GM21529 (cell line): ENCODE data around the gene ZFPM1.
"Not testable (repeated sequence)": the region's sequence is repeated elsewhere in the genome, so short reads cannot be mapped to it uniquely, and the experiment has no call there.

ENCODE experiments used
- ATAC-seq: cut with Tn5 transposase; IDR thresholded peaks from one replicate; pipeline ENCODE4 v1.9.1; 2021; ENCODE audit not compliant: unreplicated experiment

The ZFPM1 gene

GRCh38 chr16:88510091-88510994, 57.3 kb downstream of the ZFPM1 start:
- no peak for ATAC-seq

DNA sequence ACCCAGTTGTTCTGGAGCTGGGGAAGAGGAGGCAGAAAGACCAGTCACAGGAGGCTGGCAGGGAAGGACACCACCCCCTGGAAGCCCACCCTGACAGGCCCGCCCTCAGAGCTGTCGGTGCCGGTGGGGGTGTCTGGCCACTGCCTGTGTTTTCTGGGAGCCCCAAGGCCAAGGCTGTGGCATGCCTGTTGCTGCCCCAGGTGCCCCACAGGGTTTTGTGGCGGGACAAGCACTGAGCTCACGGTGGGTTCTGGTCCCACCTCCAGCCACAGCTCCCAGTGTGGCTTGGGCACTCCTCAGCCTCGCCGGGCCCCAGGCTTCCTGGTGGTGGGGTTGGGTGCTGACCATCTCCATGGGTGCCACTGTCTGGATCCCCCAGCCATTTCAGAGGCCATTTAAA, 58.0 kb downstream of the ZFPM1 start:
- no peak for ATAC-seq

GRCh38 chr16:88511906-88512305, 58.8 kb downstream of the ZFPM1 start:
- ATAC-seq, result no peak

DNA sequence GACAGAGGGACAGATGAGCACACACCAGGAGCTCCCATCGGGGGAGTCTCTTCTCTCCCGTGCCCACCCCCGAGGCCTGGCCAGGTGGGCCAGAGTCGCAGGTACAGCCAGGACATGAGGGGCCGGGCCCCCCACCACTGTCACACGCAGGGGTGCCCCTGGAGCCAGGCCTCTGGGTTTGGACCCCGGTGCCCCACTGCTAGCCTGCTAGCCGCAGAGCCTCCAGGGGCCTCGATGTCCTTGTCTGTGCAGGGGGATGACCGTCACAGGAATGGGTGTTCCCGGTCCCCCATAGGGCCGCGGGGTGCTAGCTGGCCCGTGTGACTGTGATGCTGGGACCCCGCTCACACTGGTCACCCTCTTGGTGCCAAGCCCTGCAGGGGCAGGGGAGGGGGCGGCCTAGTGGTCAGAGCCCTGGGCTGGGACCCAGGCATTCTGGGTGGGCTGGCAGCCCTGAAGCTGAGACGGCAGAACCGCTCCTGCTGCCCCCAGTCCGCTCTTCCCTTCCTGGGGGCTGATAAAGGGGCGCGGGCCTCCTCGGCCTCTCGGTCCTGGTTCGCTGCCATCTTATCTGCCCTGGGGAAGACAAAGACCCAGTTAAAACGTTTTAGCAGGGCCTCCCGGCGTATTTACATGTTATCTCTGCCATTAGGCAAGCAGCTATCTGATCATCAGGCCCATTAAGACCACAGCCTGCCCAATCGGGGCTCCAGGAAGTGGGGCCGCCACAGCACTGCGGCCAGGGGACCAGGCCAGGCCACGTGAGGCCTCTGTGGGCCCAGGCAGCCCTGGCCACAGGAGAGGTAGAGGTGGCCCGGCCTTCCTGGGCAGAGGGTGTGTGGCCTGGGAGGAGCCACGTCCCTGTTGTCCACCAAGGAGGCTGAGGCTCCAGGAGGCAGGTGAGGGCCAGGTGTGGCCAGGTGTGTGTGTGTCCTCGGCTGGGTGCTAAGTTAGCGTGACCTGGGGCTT, 59.9 kb downstream of the ZFPM1 start:
- ATAC-seq, result no peak

GRCh38 chr16:88514070-88514469, 61.0 kb downstream of the ZFPM1 start:
- ATAC-seq, result no peak

GRCh38 chr16:88514526-88515232, 61.6 kb downstream of the ZFPM1 start:
- no peak for ATAC-seq

- no peak for ATAC-seq
These were observed 62.3 kb downstream of the ZFPM1 start for GRCh38 chr16:88515371-88515770.

DNA sequence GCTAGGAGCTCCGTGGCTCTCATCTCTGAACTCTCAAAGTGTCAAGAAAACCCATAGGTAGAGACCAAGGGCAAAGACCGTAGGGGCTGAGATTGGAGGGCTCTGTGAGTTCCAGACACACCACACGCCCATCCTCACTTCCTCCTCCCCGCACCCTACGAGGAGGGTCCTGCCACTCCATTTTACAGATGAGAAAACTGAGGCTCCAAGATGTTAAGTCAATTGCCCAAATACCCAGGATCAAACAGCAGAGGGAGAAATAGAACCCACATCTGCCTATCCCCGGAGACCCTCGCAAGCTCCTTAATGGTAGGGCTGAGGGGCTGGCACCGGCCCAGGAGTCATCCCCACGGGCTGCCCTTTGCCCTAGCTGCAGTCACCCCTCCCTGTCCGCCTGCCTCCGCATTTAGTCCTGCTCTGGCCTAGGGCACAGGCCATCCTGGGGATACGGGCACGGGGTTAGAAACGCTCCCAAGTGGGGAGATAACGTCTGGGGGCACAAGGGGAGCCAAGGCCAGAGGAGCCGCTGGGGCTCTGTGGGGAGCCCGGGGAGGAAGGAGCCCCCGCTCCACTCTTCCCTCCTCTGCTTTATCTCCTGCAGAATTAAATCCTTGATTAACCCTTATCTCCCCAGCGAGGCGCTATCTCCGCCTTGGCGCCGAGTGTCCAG, 63.0 kb downstream of the ZFPM1 start:
- no peak for ATAC-seq

GRCh38 chr16:88516601-88517061, 63.6 kb downstream of the ZFPM1 start:
- no peak for ATAC-seq

DNA sequence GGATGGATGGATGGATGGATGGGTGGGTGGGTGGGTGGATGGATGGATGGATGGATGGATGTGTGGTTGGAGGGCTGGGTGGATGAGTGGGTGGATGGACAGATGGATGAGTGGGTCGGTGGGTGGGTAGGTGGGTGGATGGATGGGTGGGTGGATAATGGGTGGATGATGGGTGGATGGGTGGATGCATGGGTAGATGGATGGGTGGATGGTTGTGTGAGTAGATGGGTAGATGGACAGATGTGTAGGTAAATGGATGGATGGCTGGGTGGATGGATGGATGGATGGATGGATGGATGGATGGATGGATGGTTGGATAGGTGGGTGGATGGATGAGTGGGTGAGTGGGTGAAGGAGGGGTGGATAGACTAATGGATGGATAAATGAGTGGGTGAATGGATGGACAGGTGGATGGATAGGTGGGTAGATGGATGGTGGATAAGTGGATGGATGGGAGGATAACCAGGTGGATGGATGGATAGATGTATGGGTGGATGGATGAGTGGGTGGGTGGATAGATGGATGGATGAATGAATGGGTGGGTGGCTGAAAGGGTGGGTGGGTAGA, 64.2 kb downstream of the ZFPM1 start:
- not testable (repeated sequence) for ATAC-seq

DNA sequence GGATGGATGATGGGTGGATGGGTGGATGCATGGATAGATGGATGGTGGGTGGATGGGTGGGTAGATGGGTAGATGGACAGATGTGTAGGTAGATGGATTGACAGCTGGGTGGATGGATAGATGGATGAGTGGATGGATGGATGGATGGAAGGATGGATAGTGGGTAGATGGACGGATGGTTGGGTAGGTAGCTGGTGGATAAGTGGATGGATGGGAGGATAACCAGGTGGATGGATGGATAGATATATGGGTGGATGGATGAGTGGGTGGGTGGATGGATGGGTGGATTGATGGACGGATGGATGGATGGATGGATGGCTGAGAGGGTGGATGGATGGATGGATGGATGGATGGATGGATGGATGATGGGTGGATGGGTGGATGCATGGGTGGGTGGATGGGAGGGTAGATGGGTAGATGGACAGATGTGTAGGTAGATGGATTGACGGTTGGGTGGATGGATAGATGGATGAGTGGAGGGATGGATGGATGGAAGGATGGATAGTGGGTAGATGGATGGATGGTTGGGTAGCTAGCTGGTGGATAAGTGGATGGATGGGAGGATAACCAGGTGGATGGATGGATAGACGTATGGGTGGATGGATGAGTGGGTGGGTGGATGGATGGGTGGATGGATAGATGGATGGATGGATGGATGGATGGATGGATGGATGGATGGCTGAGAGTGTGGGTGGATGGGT, 65.5 kb downstream of the ZFPM1 start:
- ATAC-seq, result not testable (repeated sequence)

- no peak for ATAC-seq
These were observed 66.2 kb downstream of the ZFPM1 start for GRCh38 chr16:88519240-88519639.

DNA sequence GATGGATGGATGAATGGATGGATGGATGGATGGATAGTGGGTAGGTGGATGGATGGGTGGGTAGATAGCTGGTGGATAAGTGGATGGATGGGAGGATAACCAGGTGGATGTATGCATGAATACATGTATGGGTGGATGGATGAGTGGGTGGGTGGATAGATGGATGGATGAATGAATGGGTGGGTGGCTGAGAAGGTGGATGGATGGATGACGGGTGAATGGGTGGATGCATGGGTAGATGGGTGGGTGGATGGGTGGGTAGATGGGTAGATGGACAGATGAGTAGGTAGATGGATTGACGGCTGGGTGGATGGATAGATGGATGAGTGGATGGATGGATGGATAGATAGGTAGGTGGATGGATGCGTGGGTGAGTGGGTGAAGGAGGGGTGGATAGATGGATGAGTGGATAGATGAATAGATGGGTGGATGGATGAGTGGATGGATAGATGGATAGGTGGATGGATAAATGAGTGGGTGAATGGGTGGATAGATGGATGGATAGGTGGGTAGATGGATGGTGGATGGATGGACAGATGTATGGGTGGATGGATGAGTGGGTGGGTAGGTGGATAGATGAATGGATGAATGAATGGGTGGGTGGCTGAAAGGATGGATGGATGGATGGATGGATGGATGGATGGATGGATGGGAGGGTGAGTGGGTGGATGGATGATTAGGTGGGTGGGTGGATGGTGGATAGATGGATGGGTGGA, 67.0 kb downstream of the ZFPM1 start:
- ATAC-seq, result no peak

DNA sequence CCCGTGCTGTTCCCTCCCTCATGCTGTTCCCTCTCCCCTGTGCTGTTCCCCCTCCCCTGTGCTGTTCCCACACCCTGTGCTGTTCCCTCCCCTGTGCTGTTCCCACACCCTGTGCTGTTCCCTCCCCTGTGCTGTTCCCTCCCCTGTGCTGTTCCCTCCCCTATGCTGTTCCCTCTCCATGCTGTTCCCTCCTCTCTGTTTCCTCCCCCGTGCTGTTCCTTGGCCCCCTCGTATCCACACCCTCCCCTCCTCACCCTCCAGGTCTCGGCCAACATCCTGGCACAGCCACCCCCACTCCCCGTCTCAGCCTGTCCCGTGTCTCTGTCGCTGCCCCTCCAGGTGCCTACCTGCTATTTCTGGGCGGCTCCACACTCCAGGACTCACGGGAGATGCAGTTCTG, 68.6 kb downstream of the ZFPM1 start:
- ATAC-seq, result no peak

GRCh38 chr16:88522276-88522949, 69.3 kb downstream of the ZFPM1 start:
- ATAC-seq, result no peak

DNA sequence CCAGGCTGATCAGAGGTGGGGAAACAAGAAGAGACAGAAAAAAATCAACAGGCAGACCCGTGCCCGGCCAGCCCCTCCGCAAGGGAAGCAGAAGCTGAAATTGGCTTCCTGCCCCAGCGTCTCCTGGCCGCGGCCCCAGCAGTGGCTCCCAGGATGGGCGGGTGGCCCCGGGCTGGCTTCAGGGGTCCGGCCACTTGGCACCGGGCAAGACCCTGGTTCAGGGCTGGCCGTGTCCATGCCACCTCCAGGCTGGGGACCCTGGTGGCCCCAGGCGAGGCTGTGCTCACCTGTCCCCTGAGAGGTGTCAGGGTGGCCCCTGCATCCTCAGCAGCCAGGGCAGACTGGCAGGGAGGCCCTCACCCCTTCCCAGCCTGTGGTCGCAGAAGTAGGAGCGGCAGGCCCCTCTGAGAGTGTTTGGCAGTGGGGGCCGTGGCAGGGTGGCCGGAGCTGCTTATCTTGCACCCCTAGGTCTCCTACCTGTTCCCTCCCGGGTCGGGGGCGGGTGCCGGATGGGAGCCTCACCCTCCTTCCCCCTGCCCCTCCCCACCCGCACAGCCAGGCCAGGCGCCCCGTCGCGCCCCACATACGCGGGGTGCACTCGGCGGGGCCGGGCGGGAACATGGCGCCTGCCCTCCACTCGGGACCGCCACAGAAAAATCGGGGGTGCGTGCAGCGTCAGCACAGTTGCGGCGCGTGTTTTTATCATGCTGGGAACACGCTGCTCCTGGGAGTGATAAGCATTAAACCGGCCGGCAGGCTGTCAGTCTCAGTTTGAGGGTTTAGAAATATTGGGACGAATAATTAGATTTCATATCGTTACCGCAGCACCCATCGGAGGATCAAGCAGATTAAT, 70.5 kb downstream of the ZFPM1 start:
- no peak for ATAC-seq

DNA sequence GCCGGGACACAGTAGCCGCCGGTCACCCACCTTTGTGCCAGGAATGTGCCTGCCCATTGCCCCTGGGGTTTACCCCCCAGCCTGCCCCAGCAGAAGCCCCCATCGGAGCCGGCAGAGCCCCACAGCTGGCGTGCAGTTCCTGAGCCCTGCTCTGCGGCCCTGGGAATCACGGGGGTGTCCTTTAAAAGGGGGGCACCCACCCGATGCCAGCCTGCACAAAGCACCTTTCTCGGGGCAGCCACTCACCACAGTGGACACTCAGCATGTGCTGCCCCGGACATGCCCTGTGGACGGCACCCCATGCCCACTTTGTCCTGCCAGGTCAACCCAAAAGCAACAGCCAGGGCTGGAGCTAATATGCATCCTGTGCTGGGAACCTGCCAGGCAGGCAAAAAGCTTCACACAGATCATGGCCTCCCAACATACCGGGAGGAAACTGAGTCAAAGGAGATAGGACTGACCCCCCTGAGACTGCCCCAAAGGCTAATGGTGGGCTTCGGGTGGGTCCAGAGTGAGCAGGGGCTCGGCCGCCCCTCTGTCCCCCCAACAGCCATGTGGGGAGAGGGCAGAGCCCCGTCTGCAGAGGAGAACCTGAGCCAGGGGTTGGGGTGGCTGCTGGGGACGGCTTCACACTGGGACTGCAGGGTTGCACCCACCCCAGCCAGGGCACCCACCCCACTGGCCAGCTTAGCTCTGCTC, 71.3 kb downstream of the ZFPM1 start:
- ATAC-seq, result no peak
